HG03066 (cell line): ENCODE results near the gene CUX1.
"Not testable (repeated sequence)": the region's sequence is repeated elsewhere in the genome, so short reads cannot be mapped to it uniquely, and the experiment has no call there.

ENCODE experiments used
- ATAC-seq: cut with Tn5 transposase; IDR thresholded peaks from one replicate; pipeline ENCODE4 v1.9.1; 2021; ENCODE audit warnings: low read depth; ENCODE audit not compliant: unreplicated experiment

CUX1 gene

GRCh38 chr7:102104245-102104644 lies 286.8 kb downstream of the CUX1 start:
- no peak for ATAC-seq

- no peak for ATAC-seq
Measured at GRCh38 chr7:102106625-102107024, 289.2 kb downstream of the CUX1 start.

- ATAC-seq: no peak
Measured at GRCh38 chr7:102107474-102108104, 290.2 kb downstream of the CUX1 start.

GRCh38 chr7:102111061-102112041 lies 293.9 kb downstream of the CUX1 start:
- ATAC-seq: no peak

GRCh38 chr7:102115181-102115580 lies 297.8 kb downstream of the CUX1 start:
- no peak for ATAC-seq

GRCh38 chr7:102115931-102116330 lies 298.5 kb downstream of the CUX1 start:
- ATAC-seq: no peak

- ATAC-seq: no peak
Measured at GRCh38 chr7:102117743-102118142, 300.3 kb downstream of the CUX1 start.

- no peak for ATAC-seq
Measured at GRCh38 chr7:102119213-102119651, 301.8 kb downstream of the CUX1 start.

- ATAC-seq: no peak
Measured at GRCh38 chr7:102119925-102120324, 302.5 kb downstream of the CUX1 start.

- ATAC-seq: no peak
Measured at GRCh38 chr7:102120666-102121195, 303.3 kb downstream of the CUX1 start.

- ATAC-seq: no peak
Measured at GRCh38 chr7:102122026-102122425, 304.6 kb downstream of the CUX1 start.

GRCh38 chr7:102125127-102125596 lies 307.7 kb downstream of the CUX1 start:
- no peak for ATAC-seq

GRCh38 chr7:102128303-102128702 lies 310.9 kb downstream of the CUX1 start:
- no peak for ATAC-seq

GRCh38 chr7:102129636-102130370 lies 312.4 kb downstream of the CUX1 start:
- no peak for ATAC-seq

GRCh38 chr7:102132209-102132752 lies 314.9 kb downstream of the CUX1 start:
- no peak for ATAC-seq

GRCh38 chr7:102138676-102139075 lies 321.2 kb downstream of the CUX1 start:
- ATAC-seq: no peak

GRCh38 chr7:102140952-102141370 lies 323.5 kb downstream of the CUX1 start:
- ATAC-seq: no peak

- not testable (repeated sequence) for ATAC-seq
Measured at GRCh38 chr7:102142433-102142832, 325.0 kb downstream of the CUX1 start.

GRCh38 chr7:102146122-102146521 lies 328.7 kb downstream of the CUX1 start:
- no peak for ATAC-seq

- no peak for ATAC-seq
Measured at GRCh38 chr7:102147008-102147407, 329.6 kb downstream of the CUX1 start.
